Measurements from ENCODE around the gene LPP.
A peak's percentile ranks its signal among the peaks of the same experiment; 100 is the strongest.

LPP gene

GRCh38 chr3:188151438-188151837, 2.5 kb upstream of the LPP start:
- H3K9ac ChIP-seq (ENCODE audit: low read length), result no peak overlapping the region
- no peaks in the 10 kb centered on the region for H3K9me3 ChIP-seq (ENCODE audit: insufficient read depth, low read length)

GRCh38 chr3:188152660-188153436, 1.1 kb upstream of the LPP start:
- Histone ChIP-seq H3K4me3 (ENCODE audit: insufficient read depth, low read length, poor library complexity, severe bottlenecking) (peak overlapping the region; percentile 70), H3K79me2 (ENCODE audit: insufficient read depth, low read length) (no peaks in the 10 kb centered on the region), H3K9me3 (ENCODE audit: insufficient read depth, low read length) (no peaks in the 10 kb centered on the region), H4K20me1 (ENCODE audit: low read depth, low read length) (no peaks in the 10 kb centered on the region), H3K27ac (ENCODE audit: low read depth, low read length) (no peak overlapping the region), H3K9ac (ENCODE audit: low read length) (peak overlapping the region; percentile 75), H3K36me3 (ENCODE audit: low read length) (no peaks in the 10 kb centered on the region), H3K27me3 (ENCODE audit: low read length) (no peaks in the 10 kb centered on the region), H3K9me2 (replicated peaks; ENCODE audit: insufficient read depth, low read length) (no peaks in the 10 kb centered on the region), H3F3A (ENCODE audit: insufficient read depth) (peaks cover 10% of the 10 kb centered on the region), H3K4me2 (ENCODE audit: low read depth, low read length, poor library complexity, severe bottlenecking) (peak overlapping the region; percentile 74), H2AFZ (ENCODE audit: low read depth, low read length, severe bottlenecking) (no peak overlapping the region)
- TF ChIP-seq EZH2phosphoT487 (conservative IDR thresholded peaks at IDR 0.05; ENCODE audit: low read length) (no peak), CTCF (IDR thresholded peaks at IDR 0.05; ENCODE audit: insufficient read depth, low read length, poor library complexity, severe bottlenecking) (no peak)

More at GRCh38 chr3:188151438-188151837, 2.5 kb upstream of the LPP start:
- Histone ChIP-seq H3K36me3 (ENCODE audit: low read length) (no peaks in the 10 kb centered on the region), H4K20me1 (ENCODE audit: low read depth, low read length) (no peaks in the 10 kb centered on the region), H3K4me2 (ENCODE audit: low read depth, low read length, poor library complexity, severe bottlenecking) (no peak overlapping the region), H3K4me3 (ENCODE audit: insufficient read depth, low read length, poor library complexity, severe bottlenecking) (no peak overlapping the region), H3K79me2 (ENCODE audit: insufficient read depth, low read length) (no peaks in the 10 kb centered on the region), H2AFZ (ENCODE audit: low read depth, low read length, severe bottlenecking) (no peak overlapping the region), H3K9me2 (replicated peaks; ENCODE audit: insufficient read depth, low read length) (no peaks in the 10 kb centered on the region), H3K27ac (ENCODE audit: low read depth, low read length) (peak overlapping the region; percentile 10; the same call in 1 of the 2 replicates), H3K27me3 (ENCODE audit: low read length) (no peaks in the 10 kb centered on the region), H3F3A (ENCODE audit: insufficient read depth) (peaks cover 10% of the 10 kb centered on the region)
- TF ChIP-seq CTCF (IDR thresholded peaks at IDR 0.05; ENCODE audit: insufficient read depth, low read length, poor library complexity, severe bottlenecking) (no peak), EZH2phosphoT487 (conservative IDR thresholded peaks at IDR 0.05; ENCODE audit: low read length) (no peak)

GRCh38 chr3:188153437-188154013, 432 bp upstream of the LPP start:
- TF ChIP-seq CTCF (IDR thresholded peaks at IDR 0.05; ENCODE audit: insufficient read depth, low read length, poor library complexity, severe bottlenecking) (no peak), EZH2phosphoT487 (conservative IDR thresholded peaks at IDR 0.05; ENCODE audit: low read length) (no peak)
- Histone ChIP-seq H3F3A (ENCODE audit: insufficient read depth) (peaks cover 10% of the 10 kb centered on the region), H3K27me3 (ENCODE audit: low read length) (no peaks in the 10 kb centered on the region), H3K4me3 (ENCODE audit: insufficient read depth, low read length, poor library complexity, severe bottlenecking) (peak overlapping the region; percentile 70), H3K79me2 (ENCODE audit: insufficient read depth, low read length) (no peaks in the 10 kb centered on the region), H4K20me1 (ENCODE audit: low read depth, low read length) (no peaks in the 10 kb centered on the region), H3K36me3 (ENCODE audit: low read length) (no peaks in the 10 kb centered on the region), H3K9ac (ENCODE audit: low read length) (peak overlapping the region; percentile 75), H3K9me3 (ENCODE audit: insufficient read depth, low read length) (no peaks in the 10 kb centered on the region), H2AFZ (ENCODE audit: low read depth, low read length, severe bottlenecking) (no peak overlapping the region), H3K4me2 (ENCODE audit: low read depth, low read length, poor library complexity, severe bottlenecking) (peak overlapping the region; percentile 74), H3K27ac (ENCODE audit: low read depth, low read length) (peak overlapping the region; percentile 46), H3K9me2 (replicated peaks; ENCODE audit: insufficient read depth, low read length) (no peaks in the 10 kb centered on the region)

Data from SU-DHL-6 (cell line).